ENCODE measurements around the gene TSEN54.

TSEN54 gene

GRCh38 chr17:75489511-75489955, 26.8 kb upstream of the TSEN54 start:
- no peak for DNase-seq

- no peak for DNase-seq
These were observed 26.1 kb upstream of the TSEN54 start for GRCh38 chr17:75490173-75490743.

- DNase-seq: no peak
These were observed 25.2 kb upstream of the TSEN54 start for GRCh38 chr17:75490953-75491649.

GRCh38 chr17:75491680-75492079, 24.6 kb upstream of the TSEN54 start:
- DNase-seq: no peak

GRCh38 chr17:75492555-75493168, 23.7 kb upstream of the TSEN54 start:
- DNase-seq: no peak

- DNase-seq: no peak
These were observed 22.7 kb upstream of the TSEN54 start for GRCh38 chr17:75493476-75494129.

- no peak for DNase-seq
These were observed 21.9 kb upstream of the TSEN54 start for GRCh38 chr17:75494326-75494877.

GRCh38 chr17:75496005-75496404, 20.3 kb upstream of the TSEN54 start:
- no peak for DNase-seq

GRCh38 chr17:75498039-75498725, 18.1 kb upstream of the TSEN54 start:
- no peak for DNase-seq

- no peak for DNase-seq
These were observed 17.6 kb upstream of the TSEN54 start for GRCh38 chr17:75498726-75499213.

GRCh38 chr17:75499313-75500022, 16.9 kb upstream of the TSEN54 start:
- no peak for DNase-seq

- DNase-seq: no peak
These were observed 15.7 kb upstream of the TSEN54 start for GRCh38 chr17:75500419-75501216.

GRCh38 chr17:75501378-75502071, 14.8 kb upstream of the TSEN54 start:
- DNase-seq: no peak

GRCh38 chr17:75502072-75502720, 14.1 kb upstream of the TSEN54 start:
- DNase-seq: no peak

- DNase-seq: no peak
These were observed 13.5 kb upstream of the TSEN54 start for GRCh38 chr17:75502721-75503329.

- no peak for DNase-seq
These were observed 12.9 kb upstream of the TSEN54 start for GRCh38 chr17:75503337-75503950.

- DNase-seq: no peak
These were observed 12.4 kb upstream of the TSEN54 start for GRCh38 chr17:75503976-75504346.

- DNase-seq: no peak
These were observed 11.8 kb upstream of the TSEN54 start for GRCh38 chr17:75504347-75505151.

- no peak for DNase-seq
These were observed 11.2 kb upstream of the TSEN54 start for GRCh38 chr17:75505152-75505409.

Data from amniotic stem cell (primary cell).